HG02884 (cell line): ENCODE measurements around the gene ACSF2.
"Not testable (repeated sequence)": the region's sequence is repeated elsewhere in the genome, so short reads cannot be mapped to it uniquely, and the experiment has no call there.

ENCODE experiments used
- ATAC-seq: cut with Tn5 transposase; IDR thresholded peaks from one replicate; pipeline ENCODE4 v1.9.1; 2021; ENCODE audit warnings: mild to moderate bottlenecking, moderate library complexity; ENCODE audit not compliant: unreplicated experiment

The ACSF2 gene, protein sequence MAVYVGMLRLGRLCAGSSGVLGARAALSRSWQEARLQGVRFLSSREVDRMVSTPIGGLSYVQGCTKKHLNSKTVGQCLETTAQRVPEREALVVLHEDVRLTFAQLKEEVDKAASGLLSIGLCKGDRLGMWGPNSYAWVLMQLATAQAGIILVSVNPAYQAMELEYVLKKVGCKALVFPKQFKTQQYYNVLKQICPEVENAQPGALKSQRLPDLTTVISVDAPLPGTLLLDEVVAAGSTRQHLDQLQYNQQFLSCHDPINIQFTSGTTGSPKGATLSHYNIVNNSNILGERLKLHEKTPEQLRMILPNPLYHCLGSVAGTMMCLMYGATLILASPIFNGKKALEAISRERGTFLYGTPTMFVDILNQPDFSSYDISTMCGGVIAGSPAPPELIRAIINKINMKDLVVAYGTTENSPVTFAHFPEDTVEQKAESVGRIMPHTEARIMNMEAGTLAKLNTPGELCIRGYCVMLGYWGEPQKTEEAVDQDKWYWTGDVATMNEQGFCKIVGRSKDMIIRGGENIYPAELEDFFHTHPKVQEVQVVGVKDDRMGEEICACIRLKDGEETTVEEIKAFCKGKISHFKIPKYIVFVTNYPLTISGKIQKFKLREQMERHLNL

DNA sequence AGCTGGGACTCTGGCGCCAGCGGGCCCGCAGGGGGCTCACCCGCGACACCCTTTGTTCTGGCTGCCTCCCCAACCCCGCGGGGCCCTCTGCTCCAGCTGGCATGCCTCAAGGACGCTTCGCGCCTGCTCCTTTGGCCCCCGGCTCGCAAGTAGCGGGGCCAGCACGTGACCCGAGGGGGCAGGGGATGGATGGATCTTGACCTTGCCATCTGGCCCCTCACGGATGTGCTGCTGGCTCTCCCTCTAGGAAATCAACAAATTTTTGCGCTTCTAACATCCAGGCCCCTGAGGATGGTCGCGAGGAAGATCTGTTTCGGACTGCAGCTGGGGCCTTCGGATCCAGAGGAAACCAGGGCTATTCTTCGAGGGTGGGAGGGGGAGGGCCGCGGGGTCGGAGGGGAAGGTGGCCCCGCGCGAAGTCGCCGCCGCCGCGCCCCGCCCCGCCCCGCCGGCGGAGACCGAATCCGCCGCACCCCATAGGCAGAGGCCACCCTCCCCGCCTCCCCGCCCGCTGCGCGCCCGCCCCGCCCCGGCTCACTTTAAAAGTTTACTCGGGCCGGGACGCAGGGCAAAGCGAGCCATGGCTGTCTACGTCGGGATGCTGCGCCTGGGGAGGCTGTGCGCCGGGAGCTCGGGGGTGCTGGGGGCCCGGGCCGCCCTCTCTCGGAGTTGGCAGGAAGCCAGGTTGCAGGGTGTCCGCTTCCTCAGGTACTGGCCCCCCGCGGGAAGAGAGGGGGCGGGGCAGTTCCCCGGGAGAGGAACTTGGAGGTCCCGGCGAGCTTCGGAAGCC is at the start of gene ACSF2:
ACSF2 (plus strand) TSS at position 537 of the 790 bp plus-strand sequence; CDS start at position 581, 44 bp downstream.
- peak; percentile 37 for ATAC-seq

DNA sequence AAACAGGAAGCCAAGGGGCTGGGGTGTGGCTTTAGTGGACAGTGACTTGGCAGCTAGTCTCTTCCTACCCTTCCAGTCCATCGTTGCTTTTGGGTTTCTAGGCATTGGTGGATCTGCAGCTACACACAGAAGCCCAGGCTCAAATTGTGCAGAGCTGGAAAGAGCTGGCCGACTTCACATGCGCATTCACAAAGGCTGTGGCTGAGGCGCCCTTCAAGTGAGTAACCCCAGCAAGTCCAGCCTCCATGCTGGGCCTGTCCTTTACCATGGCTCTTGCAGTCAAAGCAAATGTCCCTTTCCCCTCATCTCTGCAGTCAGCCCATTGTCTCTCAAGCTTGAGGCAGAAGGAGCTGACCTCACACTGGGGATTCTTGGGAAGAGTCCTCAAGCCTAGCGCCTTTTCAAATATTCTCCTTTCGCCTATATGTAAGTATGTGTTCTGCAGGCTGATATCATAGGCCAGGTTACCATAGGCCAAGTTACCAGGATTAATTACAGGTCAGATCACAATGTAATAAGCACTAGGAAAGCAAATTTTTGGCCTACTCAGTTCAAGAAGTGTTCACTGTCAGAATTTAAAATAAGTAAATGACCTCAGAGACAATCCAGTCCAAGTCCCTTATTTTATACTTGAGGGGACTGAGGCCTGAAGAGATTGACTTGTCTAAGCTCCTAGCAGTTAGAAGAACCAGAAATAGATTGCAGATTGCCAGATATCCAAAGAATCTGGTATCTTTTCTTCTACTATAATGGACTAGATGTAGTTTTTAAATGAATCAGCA is 46.5 kb upstream of the ACSF2 start:
- ATAC-seq, result no peak

DNA sequence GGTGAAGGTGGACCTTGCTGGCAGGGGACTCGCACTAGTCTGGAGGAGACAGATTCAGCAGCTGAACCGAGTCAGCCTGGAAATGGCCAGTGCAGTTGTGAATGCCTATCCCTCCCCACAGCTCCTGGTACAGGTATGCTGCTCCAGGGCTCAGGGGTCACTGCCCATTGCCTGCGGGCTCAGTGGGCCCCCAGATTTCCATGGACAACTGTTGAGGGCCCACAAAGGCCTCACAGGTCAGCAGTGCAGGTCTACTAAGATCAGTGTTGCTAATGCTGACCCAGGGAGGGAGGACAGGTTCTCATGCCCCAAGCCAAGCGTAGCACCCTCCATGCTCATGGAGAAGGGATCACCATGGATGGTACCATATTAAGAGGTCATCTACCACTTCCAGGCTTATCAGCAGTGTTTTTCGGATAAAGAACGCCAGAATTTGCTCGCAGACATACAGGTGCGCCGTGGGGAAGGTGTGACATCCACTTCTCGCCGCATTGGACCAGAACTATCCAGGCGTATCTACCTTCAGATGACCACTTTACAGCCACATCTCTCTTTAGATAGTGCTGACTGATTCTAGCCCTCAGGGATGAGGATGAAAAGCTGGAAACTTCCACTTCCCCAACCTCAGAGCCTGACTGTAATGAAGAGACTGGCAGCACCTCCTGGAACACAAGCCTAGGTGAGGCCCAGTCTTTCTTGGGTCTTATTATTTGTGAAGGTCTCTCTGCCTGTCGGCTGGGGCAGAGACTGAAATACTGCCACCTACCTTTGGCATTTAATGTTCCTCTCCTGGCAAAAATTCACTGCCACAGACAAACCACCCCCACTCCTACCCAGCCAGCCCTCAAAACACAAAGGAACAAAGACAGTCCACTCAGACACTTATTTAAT is 45.4 kb upstream of the ACSF2 start:
- no peak for ATAC-seq

DNA sequence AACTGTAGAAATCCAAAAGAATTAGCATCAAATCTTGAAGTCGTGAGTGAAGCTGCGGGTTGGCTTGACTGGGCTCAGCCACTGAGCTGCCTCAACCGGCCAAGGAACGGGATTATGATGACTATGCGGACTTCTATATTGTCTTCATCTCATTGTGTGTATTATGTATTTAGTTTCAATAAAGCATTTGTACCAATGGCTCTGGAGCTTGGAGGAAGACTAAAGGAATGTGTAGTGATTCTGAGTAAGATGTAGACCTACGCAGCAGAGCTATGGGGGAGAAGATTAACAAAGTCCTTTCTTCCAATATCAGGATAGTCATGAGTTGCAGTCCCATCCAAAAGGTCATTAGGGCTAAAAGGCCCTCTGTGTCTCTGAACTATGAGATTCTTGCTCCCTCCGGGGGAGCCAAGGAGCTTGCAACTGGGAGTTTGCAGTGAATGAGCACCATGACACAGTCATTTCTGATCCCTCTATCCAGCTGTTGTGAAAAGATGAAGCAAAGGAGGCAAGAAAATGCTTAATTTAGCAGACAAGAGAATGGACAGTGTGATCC is 44.7 kb upstream of the ACSF2 start:
- no peak for ATAC-seq

DNA sequence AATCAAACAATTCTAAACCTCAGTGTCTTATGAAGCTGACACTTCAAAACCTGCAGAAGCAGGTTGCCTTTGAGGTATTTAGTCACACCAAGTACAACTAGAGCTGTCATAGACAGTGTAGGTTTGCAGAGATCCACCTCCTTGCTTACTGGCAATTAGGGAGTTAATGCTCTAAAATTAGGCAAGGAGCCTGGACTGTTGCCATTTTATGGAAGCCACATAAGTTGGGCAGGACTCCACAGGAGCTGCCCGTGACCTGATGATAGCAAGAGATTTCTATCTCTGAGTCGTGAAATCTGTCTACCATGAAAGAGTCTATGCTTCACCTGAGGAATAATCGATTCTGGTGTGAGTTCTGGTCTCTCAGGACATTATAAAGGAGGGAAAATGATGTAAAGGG is 44.1 kb upstream of the ACSF2 start:
- ATAC-seq, result no peak

DNA sequence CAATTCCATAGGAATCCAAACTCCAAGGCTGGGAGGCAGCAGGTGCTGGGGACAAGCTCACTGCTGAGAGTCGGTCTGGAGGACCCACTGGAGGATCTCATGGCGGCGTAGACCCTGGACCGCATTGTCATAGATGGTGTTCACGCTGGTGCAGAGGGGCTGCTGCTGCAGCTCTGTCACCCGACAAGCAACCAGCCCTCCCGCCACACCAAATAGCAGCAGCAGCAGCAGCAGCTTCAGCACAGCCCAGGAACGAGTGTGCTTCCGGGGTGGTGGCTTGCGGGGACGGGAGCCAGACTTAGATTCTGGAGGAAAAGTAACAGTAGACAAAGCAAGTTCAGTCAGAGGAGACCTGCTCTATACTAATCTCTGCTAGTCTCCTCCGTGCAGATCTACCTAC is 43.1 kb upstream of the ACSF2 start:
- ATAC-seq, result no peak

DNA sequence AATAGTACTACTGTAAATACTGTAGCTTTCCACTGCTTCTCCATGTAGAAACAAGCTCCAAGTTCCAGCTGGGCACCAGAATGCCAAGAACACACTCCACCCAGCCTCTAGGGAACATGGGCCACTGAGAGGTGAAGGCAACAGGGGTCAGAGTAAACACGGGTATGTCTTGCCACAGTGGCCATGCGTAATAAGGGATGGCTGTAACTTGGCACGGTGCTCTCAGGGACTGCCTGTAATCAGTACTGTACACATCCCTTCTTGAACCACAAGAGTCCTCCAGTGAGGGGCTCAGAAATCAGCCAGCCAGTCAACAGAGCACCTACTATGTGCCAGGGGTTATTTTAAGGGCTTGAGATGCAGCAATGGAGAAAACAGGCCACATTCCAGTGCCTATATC is 39.5 kb upstream of the ACSF2 start:
- ATAC-seq, result no peak

DNA sequence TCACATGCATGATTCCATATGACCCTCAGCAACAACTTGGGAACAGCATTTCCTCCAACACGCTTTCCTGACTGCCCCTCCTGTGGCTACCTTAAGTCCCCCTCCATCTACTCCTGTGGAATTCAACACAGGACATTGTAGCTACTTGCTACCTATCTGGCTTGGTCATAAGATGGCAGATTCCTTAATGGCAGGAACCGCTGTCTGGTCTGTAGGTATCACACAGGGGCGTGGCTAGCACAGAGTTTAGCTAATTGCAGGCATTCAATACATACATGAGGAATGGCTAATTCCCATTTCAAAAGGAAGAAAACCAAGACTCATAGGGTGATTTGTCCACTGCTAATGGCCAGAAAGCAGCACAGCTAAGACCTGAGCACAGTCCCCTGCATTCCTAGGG is 37.3 kb upstream of the ACSF2 start:
- ATAC-seq, result no peak

DNA sequence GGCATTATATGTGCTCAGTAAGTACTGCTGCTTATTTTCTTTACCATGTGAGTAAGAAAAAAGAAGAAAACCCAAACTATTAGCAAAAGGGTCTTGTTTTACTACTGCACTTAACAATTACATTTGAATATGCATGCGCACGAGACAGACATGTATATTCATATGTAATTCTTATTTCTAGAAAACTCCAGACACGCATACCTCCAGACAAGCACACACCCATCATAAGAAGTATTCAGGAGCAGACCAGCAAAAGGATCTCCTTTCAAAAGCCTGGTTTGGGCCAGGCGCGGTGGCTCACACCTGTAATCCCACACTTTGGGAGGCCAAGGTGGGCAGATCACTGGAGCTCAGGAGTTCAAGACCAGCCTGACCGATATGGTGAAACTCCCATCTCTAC is 36.5 kb upstream of the ACSF2 start:
- ATAC-seq, result no peak

DNA sequence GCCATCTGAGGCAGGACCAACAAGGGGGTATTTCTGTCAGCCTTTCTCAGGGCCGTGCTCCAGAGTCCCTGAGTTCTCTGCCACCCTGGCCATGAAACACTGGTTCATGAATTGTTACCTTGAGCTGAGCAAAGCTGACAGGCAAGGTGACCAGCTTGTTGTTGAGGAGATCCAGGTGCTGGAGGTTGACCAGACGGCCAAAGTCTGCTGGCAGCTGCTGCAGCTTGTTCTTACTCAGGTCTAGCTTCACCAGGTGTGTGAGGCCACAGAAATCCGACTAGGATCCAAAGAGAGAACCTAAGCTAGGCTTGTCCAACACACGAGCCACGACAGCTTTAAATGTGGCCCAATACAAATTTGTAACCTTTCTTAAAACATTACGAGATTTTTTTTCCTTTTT is 33.4 kb upstream of the ACSF2 start:
- ATAC-seq, result no peak

DNA sequence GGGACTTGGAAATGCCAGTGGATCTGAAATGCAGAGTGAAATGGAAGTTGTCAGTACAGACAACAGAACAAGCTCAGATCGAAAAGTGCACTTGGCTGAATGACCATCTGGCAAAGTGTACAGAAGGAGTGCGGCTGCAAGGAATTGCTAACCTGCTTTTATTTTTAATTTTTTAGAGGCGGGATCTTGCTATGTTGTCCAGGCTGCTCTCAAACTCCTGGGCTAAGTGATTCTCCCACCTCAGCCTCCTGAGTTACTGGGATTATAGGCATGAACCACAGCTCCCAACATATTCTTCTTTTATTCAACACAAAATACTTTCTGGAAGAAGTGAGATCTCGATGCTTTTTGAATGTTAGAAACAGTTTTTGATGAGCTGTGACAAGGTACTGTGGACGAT is 32.3 kb upstream of the ACSF2 start:
- no peak for ATAC-seq

DNA sequence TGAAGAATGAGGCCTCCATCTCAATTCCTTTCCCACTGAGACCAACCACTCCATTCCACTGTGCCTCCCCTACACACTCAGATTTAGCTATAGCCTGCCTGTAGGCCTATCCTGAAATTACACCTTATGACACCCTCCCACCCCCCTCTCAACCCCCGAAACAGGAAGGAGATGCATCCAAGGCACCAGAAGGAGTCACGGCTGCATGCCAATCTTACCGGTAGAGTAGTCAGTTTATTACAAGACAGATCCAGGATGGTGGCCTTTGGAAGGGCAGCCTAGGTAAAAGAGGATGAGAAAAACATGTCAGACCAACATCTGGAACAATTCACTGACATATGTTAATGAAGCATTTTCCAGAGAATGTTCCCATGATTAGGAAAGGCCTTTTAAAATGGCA is 31.3 kb upstream of the ACSF2 start:
- no peak for ATAC-seq

DNA sequence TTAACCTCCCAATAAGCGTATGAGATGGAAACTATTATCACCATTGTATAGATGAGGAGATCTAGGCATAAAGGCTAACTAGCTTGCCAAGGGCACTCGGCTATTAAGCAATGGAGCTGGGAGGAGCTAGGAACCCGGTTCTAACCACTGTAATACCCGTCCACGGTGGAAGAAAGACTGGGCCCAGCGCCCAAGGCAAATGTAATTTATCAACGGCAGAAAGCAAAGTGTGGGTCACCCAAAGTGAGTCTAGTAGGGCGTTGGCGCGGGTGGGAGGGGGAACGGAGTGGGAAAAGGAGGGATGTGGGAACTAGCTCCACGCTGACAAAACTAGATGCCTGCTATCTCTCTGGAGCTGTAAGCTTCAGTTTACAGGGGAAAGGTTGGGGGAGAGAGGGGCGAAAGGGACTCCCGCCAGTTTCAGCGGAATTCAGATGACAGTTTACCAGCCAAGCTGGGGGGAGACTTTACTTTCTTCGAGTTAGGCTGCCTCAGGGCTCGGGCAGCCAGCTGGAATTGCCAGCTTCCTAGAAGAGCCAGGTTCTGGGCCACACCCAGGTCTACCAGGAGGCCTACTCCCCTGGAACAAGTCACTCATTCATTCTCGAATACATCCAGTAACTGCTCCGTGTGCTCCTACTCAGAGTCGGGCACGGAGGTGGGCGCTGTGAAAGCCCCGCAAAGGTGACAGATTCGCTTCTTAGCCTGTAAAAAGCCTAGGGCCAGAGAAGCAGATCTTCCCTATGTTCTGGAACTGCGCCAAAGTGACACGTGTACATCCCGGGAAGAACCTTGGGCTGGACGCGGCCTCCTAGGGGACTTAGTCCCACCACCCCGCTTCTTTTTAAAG is 29.5 kb upstream of the ACSF2 start:
- no peak for ATAC-seq

DNA sequence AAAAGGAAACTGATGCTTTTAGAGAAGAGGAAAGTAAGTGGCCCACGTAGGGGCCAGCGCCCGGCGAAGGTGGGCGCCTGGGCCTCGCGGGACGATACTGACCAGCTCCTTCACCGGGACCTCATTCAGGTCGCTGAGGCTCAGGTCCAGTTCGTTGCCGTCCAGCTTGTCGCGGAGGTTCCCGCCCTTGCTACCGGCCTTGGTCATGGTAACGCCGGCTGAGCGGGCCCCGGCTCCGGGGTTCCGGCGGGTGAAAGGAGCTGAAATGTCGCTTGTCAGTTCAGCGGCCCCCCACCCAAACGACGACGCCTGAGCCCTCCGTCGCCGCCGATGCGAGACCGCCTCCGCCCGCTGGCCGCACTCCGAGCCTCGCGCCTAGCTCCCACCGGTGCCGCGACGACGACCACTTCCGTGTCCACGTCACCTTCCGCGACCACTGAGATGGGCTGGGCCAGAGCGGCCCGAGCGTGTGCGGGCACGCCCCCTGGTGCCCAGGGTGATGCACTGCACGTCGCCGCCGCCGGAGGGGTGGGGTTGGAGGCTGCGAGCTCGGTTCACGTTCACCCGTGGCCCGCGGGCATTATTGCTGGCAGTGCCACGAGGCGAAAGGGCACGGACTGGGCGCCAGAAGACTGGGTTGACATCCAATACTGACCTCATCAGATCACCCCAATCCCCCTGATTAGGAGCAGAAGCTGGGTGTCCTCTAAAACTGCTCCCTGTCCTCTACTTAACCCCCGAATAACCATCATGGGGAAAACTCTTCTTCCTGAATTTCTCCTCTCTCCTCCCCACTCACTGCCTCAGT is 28.7 kb upstream of the ACSF2 start, which contains the start of gene LRRC59:
LRRC59 (minus strand) TSS at position 413 of the 808 bp plus-strand sequence; CDS start at position 207, 206 bp downstream.
- peak; percentile 94 for ATAC-seq

DNA sequence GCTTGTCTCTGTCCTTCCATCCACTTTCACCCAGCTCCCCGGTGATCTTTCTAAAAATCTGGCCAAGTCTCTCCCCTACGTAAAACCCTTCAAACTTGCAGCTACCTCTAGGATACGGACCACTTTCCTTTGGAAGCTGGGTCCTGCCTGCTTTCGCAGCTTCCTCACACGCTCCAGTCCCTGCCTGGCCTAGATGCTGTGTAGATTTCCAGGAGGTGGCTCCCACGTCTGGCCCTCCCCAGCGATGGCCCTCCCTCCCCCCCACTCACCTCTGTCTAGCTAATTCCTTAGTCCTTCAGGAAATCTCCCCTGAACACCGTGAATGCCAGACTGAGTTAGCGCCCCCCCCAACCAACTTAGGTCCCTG is 28.1 kb upstream of the ACSF2 start:
- ATAC-seq, result no peak

DNA sequence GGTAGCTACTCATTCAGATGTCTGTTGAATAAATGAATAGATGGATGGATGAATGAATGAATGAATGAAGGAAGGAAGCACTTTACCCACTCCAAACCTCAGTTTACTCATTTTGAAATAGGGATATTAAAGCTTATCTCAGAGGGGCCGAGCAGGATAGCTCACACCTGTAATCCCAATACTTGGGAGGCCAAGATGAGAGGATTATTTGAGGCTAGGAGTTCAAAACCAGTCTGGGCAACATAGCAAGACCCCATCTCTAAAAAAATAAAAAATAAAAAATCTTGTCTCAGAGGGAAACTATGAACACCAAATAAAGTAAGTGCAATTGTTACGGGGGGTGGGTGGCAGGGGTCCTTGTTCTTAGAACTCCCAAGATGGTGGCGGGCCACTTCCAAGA is 27.3 kb upstream of the ACSF2 start:
- ATAC-seq, result not testable (repeated sequence)

DNA sequence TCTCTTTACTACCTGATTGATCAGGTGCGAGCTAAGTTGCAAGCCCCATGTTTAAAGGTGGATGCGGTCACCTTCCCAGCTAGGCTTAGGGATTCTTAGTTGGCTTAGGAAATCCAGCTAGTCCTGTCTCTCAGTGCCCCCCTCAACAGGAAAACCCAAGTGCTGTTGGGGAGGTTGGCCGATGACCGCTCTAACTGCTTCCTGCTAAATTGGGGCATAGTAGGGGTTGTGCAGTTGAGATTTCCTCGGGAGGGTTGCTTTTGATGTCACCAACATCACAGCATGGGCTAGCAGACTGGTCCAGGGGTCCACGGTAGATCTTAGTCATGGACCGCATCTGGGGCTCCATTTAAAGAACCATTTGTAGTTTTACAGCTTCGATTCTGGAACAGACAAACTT is 26.4 kb upstream of the ACSF2 start:
- not testable (repeated sequence) for ATAC-seq

DNA sequence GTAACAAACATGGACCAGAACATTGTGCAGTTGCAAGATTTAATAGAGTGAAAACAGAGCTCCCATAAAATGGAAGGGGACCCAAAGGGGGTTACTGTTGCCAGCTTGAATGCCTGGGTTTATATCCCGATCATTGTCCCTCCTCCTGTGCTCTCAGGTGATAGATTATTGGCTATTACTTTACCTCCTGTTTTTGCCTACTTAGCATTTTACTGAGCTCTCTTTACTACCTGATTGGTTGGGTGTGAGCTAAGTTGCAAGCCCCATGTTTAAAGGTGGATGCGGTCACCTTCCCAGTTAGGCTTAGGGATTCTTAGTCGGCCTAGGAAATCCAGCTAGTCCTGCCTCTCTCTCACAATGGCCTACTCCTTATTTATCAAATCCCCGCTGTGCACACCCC is 20.7 kb upstream of the ACSF2 start:
- not testable (repeated sequence) for ATAC-seq
